Posterior vena cava (tissue), 2 donors: ENCODE measurements around the gene KRT79. TPM values are rescaled to one million over a fixed set of nuclear protein-coding genes. Genes with fewer than 3 reads are reported as not detected.

Experiments used
- DNase-seq: peaks from one replicate; pipeline ENCODE4 v3.0.0-alpha.2; 2020; ENCODE audit warnings: low spot score
- intact Hi-C, 2 donors: fragments of 100-400 bp; cut with DNase I; formaldehyde crosslinking; loops; one replicate each; pipeline versions ENCODE4 v1.14.1 to v1.14.2; 2022 to 2023
- total RNA-seq, 2 donors: library from RNA; stranded (reverse); fragmentation: NEBNext Ultra II Directional; extraction: Animal tissue kit (Norgen Biotek cat#: 25700); gene quantifications; one replicate each; pipeline ENCODE4 v1.2.1, GENCODE V29; 2021
- donor health status: DM: yes; HTN: yes; CAD: no.
- donor health status: DM: yes; HTN: yes; CAD: no.

Gene KRT79
- total RNA-seq, 2 donors from 2014 or later: not detected

DNA sequence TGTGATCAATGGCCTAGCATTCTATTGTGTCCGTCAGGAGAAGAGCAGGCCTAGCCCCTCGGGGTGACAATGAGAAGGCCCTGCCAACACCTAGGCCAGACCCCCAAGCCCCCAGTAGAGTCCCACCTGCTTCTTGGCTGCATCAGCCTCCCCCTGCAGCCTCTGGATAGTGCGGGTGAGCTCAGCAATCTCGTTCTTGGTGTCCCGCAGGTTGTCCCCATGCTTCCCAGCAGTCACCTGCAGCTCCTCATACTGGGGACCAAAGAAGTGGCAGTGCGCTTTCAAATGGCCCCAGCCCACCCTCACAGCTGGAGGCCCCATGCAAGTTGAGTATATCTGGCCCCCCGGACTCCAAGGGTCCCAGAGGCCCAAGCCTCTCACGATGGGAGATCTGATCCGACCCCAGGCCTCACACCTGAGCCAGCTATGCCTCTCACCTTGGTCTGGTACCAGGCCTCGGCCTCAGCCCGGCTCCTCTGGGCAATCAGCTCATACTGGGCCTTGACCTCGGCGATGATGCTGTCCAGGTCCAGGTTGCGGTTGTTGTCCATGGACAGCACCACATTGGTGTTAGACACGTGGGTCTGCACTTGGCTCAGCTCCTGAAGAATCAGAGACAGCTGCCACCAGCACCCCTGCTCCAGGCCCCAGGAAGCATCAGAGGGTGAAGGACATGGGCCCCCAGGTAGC lies 10.2 kb downstream of the KRT79 start:
- intact Hi-C loops: no loop called here
- peak; percentile 52 for DNase-seq

- peak; percentile 62 for DNase-seq
- intact Hi-C loops: no loop called here
These were observed 11.2 kb downstream of the KRT79 start for GRCh38 chr12:52822771-52823510.

DNA sequence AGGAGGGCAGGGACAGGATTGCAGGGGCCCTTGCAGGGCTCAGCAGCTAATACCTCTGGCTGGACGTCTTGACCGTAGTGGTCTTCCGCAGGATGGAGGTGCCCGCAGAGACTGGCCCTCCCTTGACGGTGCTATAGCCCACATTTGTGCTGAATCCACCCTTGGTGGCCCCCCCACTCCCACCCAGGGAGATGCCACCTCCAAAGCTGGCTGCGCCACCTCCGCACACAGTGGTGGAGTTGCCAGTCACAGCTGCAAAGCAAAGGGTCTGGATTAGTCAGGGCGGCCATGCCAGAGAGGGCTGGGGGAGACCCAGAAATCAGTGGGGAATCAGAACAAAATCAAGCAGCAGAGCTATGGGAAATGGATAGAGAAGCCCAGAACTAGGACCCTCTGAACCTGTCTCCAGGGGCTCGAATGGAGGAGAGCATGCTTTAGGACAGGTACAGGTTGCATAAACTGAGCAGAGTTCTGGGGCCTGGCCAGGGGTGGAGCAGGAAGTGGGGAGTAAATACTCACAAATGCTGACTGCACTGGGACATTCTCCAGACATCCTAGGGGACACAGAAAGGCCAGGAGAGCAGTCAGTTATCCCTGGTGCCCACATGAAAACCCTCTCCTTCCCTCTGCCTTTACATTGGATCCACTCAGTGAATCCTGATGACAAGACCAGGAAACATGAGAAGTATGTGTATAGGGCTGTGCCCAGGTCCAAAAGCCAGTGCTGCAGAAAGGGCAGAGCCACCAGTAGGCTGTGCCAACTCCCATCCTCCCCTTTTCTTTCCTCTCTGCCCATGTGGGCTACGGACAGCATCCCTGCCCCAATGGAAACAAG lies 12.1 kb downstream of the KRT79 start:
- intact Hi-C loops: no loop called here
- DNase-seq: peak; percentile 54

- intact Hi-C loops: no loop called here
- DNase-seq: peak; percentile 45
These were observed 12.9 kb downstream of the KRT79 start for GRCh38 chr12:52821071-52821730.

DNA sequence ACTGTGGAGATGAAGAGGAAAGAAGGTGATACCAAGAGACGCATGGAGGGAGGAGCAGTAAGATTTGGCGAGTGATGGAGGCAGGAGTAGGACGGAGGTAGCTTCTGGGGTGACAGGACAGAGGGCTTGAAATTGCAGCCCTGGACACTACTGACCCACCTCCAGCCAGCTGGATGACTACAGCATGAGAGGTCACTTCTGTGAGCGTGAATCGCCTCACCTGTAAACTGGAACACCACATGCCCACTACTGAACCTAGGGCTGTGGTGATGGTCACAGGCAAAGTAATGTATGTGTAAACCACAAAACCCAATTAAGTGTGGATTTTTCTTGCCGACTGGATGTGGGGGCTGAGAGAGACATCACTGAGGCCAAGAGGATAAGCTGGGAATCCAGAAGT lies 13.6 kb downstream of the KRT79 start:
- peak; percentile 24 for DNase-seq
- intact Hi-C loops: no loop called here

DNA sequence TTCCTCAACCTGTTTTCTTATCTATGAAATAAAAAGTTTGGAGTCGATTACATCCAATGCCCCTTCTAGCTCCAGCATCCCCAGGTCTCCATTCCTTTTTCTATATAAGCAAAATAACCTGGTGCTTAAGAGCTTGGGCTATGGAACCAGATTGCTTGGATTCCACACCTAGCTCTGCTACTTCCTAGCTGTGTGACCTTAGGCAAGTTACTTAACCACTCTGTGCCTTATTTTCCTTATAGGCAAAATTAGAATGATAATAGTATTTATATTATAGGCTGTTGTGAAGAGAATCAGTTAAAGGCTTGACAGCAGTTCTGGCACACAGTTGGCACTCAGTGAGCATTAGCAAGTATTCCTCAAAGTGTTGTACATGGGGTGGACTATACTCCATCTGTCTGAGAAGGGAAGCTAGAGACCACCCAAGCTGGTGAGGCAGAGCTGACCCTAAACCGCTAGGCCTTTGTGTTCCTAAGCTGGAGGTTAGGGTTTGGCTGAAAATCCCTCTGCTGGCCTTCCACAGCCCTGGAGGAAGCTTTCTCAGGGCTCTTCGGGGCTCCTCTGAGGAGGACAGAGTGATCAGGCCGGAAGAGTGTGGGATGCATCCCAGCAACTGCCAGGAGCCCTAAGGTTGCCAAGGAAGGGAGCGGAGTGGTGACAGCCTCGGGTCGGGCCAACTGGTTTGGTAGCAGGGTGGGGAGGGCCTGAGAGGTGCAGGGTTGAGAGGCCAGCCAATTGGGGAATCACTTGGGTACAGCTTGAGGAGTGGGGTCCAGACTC lies 14.2 kb downstream of the KRT79 start:
- intact Hi-C loops: no loop called here
- DNase-seq: peak; percentile 42

- intact Hi-C loops: no loop called here
- DNase-seq: peak; percentile 3
These were observed 15.2 kb downstream of the KRT79 start for GRCh38 chr12:52818887-52819420.

DNA sequence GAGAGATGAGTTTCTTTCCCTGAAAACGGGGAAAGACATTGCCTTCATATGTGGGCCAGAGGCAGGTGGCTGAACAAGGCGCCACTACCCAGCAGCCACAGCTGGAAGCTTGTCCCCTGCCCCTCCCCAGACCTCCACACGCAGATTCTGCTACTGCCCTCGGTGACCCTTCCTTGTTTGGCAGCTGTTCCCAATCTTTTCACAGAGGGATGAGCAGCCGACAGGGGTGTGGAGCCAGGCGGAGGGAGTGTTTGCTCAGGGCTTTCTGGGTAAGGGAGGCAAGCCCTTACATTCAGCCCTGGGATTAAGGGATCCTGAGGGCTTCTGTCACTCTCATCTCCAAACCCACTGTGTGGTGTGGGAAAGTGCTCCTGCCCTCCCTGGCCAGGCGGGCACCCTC lies 15.7 kb downstream of the KRT79 start:
- intact Hi-C loops: no loop called here
- DNase-seq: peak; percentile 26

GRCh38 chr12:52817699-52818238 lies 16.3 kb downstream of the KRT79 start:
- intact Hi-C loops: no loop called here
- no peak for DNase-seq

DNA sequence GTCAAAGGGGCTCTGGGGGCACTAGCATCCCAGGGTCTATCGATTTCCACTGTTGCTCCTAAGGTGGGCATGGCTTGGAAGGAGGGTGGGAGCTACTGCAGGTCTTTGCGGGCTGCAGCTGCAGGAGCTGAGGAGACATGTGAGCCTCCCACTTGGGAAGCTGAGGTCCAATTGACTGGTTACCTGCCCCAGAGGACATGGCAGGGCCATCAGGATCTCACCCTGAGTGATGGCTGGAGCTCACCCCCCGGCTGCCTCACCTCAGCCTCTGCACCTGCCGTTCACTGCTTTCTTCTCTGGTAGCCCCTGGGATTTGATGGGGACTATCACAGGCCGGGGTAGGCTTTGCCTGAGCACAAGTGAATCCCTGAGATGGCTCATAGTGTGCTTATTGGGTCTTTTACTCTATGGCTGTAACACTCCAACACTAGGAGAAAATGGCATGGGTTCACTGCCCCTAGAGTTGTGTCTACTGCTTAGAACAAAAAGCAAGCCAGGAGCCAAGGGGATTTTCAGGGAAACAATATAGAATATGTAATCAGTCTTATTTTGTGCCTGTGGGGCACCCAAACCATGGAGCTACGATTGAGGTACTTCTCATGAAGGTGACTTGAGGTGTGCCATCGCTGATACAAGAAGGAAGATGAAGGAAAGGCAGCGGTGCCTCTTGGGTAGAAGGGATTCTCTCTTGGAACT lies 17.0 kb downstream of the KRT79 start:
- peak; percentile 36 for DNase-seq
- intact Hi-C loops: no loop called here

DNA sequence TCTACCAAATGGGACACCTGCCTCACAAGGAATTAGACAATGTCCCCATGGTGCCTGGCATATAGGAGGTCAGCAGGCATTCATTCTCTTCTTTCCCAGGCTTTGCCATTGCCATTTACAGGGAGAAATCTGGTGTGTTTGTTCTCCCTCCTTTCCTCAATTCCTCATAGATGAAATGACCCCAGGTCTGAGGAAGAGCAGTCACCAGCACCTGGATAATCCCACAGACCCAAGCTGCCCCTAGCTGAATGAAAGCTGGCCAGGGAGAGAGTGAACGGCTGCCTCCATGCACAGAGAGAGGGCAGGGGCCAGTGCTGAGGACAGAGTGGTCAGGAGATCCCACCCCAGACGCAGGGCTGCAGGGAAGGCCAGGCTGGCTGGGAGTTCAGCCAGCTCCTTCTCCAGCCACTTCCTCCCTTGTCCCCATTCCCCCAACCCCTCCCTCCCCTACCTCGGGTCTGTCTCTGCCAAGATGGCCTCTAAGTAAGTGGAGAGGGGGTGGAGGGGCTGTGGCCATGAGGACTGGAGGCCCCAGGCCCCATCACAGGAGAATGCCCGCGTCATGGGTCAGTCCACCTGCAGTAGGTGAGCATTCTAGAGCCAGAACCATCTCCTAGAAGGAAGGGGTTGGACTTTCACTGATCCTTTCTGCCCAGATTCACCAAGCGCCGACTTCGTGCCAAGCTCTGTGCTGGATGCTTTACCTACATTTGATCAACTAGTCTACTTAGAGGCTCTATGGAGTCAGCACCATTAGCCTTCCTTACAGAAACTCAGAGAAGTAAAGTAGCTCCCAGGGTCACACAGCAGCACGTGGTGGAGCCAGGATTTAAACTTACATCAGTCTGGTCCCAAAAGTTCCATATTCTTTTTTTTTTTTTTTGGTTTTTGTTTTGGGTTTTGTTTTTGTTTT lies 18.2 kb downstream of the KRT79 start:
- DNase-seq: peak; percentile 71
- intact Hi-C loops: no loop called here

DNA sequence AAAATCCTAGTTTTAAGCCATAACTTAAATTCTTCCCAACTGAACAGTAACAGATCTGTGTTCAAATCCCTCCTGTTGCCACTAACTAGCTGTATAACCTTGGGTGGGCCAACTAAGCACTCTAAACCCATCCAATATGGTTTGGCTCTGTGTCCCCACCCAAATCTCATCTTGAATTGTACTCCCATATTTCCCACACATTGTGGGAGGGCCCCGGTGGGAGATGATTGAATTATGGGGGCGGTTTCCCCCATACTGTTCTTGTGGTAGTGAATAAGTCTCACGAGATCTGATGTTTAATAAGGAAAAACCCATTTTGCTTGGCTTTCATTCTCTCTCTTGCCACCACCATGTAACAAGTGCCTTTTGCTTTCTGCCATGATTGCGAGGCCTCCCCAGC lies 18.9 kb downstream of the KRT79 start:
- intact Hi-C loops: no loop called here
- no peak for DNase-seq

- intact Hi-C loops: no loop called here
These were observed 19.4 kb downstream of the KRT79 start for GRCh38 chr12:52814710-52815155.

GRCh38 chr12:52813885-52814709 lies 20.0 kb downstream of the KRT79 start, which contains the start of gene KRT4:
TSS of gene KRT4 (minus strand) at chr12:52814116. CDS start at chr12:52814058, 58 bp downstream.
- intact Hi-C loops: no loop called here
- peak; percentile 56 for DNase-seq

More at GRCh38 chr12:52814710-52815155, 19.4 kb downstream of the KRT79 start:
- DNase-seq: peak; percentile 46

GRCh38 chr12:52813203-52813819 lies 20.8 kb downstream of the KRT79 start:
- DNase-seq: peak; percentile 62
- intact Hi-C loops: no loop called here
